ENCODE measurements around the gene PPP6R2. TPM values are rescaled to one million over a fixed set of nuclear protein-coding genes. Genes with fewer than 3 reads are reported as not detected.

The PPP6R2 gene, protein sequence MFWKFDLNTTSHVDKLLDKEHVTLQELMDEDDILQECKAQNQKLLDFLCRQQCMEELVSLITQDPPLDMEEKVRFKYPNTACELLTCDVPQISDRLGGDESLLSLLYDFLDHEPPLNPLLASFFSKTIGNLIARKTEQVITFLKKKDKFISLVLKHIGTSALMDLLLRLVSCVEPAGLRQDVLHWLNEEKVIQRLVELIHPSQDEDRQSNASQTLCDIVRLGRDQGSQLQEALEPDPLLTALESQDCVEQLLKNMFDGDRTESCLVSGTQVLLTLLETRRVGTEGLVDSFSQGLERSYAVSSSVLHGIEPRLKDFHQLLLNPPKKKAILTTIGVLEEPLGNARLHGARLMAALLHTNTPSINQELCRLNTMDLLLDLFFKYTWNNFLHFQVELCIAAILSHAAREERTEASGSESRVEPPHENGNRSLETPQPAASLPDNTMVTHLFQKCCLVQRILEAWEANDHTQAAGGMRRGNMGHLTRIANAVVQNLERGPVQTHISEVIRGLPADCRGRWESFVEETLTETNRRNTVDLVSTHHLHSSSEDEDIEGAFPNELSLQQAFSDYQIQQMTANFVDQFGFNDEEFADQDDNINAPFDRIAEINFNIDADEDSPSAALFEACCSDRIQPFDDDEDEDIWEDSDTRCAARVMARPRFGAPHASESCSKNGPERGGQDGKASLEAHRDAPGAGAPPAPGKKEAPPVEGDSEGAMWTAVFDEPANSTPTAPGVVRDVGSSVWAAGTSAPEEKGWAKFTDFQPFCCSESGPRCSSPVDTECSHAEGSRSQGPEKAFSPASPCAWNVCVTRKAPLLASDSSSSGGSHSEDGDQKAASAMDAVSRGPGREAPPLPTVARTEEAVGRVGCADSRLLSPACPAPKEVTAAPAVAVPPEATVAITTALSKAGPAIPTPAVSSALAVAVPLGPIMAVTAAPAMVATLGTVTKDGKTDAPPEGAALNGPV
- polyA plus RNA-seq (2014; cell fraction: cytosol; rRNA removed), result 39.2 and 43.5 TPM in 2 replicates
- 162 and 174 TPM in 2 replicates for polyA plus RNA-seq (2014; cell fraction: nucleus; rRNA removed)

DNA sequence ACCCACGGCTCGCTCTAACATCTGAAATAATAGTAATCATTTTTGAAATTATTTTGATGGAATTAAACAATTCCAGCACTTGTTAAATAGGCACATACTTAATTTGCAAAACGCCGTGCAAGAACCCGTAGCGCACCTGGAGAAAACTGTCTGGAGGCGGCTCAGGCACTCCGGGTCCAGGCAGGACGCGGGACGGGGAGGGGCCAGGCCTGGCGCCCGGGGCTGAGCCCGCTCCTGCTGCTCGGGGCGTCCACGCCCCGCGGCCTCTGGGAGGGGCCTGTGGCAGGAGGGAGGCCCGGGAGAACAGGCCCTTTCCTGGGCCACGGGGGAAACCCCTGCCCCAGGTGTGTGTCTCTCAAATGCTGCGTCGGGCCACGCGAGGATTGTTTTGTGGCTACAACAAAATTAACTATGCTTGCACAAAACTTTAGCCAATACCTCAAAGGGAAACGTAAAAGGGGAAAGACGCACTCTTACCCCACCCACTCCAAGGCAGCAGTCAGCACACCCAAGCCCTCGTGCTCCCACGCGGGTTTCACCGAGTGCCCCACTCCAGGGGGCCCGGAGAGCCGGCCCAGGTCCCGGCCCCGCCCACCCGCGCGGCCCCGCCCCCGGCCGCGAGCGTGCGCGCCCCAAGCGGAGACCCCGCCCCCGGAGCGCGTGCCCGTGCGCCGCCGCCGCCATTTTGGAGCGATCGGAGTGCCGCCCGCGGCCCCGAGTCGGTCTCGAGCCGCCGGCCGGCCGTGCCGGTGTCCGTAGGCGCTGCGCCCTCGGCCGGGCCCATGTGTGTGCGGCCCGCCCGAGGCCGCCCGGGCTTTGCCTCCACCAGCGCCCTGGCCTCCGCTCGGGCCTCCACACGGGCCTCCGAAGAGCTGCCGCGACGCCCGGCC, at the start of gene PPP6R2:
Gene PPP6R2 (plus strand): TSS at position 677 of the 890 bp plus-strand sequence. CDS start 50,582 bp downstream, outside the sequence.
- DNase-seq (ENCODE audit: low spot score), result peak; percentile 70

DNA sequence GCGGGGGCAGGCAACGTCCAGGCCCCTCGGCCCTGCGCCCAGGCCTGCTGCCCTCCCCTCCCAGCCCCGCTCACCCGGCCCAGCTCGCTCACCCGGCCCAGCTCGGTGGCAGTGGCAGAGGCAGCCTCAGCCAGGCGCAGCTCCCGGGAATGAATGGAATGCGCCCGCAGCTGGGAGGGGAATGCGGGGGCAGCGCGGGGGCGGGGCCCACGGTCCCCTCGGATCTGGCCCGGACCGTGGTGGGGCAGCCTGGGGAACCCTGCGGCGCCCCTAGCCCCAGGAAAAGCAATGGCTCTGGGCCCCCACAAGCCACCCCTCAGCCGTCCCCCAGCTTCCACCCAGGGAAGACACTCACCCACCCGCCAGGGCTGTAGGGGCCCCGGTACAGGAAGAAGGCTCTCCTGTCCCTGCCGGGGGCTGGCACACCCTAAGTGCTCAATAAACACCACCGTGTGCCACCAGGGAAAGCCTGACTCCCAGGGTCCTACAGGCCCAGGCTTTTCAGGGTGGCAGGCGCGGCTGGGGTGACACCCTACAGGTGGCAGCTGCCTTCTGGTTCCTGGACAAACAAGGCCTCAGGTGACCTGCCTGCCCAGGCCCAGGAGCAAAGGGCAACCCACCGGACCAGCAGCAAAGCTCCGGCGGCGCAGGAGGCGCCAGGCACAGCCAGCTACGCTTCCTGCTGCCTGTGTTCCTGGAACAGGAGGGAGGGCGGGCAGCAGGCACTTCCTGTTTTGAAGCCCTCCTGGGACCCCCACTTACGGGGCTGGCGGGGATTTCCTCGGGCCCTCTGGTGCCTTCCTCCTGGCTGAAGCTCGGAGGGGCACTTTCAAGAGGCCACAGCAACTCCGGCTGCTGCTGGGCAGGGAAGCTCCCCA, 49.4 kb upstream of the PPP6R2 start:
- no peak for DNase-seq (ENCODE audit: low spot score)

DNA sequence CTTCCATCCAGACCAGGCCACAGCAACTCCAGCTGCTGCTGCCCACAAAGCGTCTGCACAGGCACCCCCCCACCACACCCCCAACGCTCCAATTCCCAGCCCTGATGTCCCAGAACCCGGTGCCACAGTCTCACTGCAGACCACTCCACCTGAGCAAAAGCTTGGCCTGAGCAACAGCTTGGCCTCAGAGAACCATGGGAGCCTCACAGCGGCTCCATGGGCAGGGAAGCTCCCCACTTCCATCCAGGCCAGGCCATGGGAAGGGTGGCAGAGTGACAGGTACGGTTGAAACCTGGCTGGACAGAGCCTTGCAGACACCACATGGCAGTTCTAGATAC, 48.8 kb upstream of the PPP6R2 start:
- DNase-seq (ENCODE audit: low spot score), result no peak

DNA sequence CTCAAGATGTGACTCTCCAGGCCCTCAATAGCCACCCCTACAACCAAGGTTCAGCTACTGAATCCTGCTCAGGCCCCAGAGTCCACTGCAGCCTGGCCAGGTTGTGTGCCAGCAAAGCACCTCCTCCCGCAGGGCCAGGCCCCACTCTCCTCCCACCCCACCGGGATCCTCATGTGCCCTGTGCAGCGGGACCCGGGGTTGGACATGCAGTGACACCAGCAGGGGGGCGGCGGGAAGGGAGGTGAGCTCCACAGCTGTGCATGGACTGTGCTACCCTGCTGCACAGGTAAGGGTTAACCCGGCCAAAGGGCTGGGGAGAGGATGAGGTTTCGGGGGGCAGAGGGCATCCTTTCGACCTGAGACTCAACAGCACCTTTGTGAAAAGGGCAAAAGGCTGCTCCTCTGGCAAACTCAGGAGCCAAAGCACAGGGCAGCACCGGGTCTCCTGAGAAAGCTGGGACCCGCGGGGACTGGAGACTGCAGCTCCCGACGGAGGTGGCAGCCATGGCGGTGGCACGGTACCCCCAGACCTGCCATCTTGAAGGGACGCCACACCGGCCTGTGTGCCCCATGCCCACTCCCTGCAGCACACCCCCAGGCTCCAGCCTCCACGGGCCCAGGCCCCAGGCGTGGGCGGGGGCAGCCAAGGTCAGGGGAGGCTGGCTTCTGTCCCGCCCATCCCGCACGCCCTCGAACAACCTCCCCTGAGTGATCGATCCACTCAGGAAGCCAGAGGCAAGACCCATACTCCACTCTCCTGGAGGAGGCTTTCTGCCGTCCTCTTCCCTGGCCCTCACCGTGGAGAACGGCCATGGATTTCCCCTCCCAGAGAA, 46.3 kb upstream of the PPP6R2 start:
- no peak for DNase-seq (ENCODE audit: low spot score)

DNA sequence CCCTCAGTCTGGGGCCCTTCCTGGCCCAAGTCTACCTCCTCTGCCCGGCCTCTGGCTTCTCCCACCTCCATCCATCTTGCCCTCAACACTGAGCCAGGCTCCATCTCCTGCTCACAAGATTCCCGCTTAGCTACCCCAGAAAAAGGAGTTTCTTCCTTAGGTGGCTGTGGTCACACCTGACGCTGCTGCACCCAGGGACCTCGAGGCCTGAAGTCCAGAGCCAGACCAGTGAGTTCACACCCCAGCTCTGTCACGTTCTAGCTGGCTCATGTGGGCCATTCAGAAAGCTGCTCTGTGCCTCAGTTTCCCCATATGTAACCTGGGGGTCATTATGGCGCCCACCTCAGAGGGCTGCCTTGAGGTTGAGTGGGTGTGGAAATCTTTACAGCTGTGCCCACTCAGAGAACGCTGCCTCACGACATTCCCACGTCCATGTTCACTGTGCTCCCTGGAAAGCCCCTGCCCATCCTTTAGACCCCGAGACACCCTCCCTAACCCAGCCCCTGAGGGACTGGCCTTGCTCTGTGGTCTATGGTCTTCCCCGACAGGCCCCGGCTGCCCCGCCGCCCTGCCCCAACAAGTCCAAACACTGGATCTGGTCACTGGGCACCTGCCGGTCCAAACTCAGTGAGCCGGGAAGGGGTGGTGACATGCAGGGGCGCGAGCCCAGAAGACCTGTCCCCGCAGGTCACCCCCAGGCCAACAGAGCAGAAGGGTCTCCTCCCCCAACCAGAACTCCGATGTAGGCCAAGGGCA, 45.4 kb upstream of the PPP6R2 start:
- DNase-seq (ENCODE audit: low spot score), result no peak

DNA sequence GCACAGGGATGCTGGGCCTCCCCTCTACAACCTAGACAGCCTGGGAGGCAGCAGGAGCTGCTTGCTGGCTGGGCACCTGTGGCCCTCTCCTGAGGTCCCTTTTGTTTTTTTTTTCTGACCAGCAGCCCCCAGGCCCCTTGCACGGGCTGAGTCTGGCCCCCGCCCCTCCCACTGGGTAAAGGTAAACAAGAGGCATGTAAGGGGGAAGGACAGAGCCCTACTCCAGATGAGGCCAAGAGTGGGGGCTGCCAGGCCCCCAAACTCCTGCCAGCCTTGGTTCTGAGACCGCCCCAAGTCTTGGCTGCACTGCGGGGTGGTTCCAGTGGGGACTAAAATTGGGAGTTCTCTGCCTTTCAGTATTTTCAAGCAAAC, 44.9 kb upstream of the PPP6R2 start:
- DNase-seq (ENCODE audit: low spot score), result no peak

DNA sequence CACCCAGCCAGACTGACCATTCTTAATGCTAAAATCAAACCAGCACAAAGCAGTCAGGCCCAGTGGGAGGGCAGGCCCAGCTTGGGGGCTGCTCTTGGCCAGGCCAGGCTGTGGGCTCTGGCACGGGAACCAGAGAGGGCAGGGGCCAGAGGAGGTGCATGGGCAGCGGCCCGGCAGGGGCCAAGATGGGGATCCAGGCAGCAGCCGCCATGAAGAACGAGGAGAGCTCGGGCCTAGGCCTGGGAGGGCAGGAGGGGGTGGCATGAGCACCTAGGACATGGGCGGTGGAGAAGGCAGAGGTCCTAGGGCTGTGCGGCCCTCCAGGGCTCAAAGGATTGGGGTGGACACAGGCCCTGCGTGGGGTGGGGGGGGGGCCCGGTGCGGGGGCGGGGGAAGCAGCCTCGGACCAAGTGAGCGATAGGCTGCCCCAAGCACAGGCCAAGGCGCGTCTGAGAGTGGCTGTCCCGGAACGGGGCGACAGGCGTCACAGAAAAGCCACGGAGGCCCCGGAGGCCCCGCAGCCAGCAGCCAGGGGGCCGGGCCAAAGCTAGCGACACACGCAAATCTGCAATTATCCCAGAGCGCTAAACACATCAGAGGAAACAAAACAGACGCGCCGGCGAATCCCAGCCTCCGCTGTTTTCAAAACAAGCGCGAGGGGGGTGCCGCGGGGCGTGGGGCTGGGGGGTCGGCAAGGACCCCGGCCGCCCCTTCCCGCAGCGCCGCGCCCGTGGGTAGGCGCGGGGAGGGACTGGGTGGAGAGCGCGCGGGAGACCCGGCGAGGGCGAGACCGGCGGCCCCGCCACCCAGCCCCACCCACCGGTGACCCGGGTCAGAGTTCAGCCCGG, 44.0 kb upstream of the PPP6R2 start:
- DNase-seq (ENCODE audit: low spot score), result no peak

DNA sequence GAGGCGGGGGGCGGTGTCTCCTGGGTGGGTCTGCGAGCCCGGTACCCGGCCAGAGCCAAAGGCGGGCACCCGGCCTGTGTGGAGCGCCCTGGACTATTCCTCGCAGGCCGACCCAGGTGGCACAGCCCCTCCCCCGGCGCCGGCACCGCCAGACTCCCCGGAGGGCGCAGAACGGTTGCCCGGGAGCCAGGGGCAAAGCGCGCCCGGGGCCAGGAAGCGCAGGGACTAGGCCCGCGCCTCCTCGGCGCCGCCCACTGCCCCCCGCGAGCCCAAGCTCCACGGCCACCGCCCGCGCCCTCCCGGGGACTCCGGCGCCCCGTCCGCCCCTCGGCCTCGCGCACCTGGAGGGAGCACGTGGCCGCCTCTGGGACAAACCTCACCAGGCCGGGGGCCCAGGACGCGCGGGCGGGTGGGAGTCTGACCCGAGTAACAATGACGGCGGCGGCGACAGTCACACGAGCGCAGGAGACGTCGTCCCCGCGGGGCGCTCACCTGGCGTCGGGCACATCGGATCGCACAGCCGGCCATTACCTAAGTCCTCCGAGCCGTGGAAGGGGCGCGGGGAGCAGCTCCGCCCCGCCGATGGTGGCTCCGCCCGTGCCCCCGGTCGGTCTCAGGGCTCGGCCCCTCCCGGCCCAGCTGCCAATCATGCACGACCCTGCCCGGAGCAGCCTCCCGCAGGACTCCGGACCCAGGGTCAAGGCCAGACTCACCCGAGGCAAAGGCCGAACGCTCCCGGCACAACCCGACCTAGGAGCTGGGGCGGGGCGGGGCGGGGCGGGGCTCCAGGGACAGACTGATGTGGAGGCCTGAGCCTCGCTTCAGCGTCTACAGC, 43.1 kb upstream of the PPP6R2 start:
- no peak for DNase-seq (ENCODE audit: low spot score)

DNA sequence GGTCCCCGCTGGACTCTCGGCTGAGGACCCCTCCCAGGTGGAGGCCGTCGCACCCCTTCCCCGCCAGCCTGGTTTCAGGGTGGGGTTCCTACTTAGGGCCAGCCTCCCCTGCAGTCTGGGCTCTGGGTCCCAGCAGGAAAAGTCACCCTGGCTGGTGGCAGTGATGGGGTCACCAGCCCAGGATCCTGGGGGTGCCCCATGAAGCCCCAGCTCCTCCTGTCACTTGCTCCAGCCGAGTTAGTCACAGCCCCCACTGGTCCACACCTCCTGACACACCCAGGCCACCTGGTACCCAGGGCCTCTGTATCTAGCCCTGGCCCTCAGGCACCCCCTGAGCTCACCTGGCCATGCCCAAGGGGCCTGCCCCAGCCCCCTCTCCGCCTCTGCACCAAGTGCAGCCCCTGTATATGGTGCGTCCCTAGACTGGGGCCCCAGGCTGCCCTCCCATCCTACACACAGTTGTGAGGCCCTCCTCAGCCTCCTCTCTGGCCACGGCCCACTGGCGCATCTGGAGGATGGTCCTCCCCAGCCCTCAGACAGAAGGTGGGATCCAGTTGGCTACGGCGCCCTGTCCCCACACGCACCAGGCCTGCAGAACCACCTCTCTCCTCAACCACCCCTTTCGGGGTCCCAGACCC, 42.4 kb upstream of the PPP6R2 start:
- no peak for DNase-seq (ENCODE audit: low spot score)

DNA sequence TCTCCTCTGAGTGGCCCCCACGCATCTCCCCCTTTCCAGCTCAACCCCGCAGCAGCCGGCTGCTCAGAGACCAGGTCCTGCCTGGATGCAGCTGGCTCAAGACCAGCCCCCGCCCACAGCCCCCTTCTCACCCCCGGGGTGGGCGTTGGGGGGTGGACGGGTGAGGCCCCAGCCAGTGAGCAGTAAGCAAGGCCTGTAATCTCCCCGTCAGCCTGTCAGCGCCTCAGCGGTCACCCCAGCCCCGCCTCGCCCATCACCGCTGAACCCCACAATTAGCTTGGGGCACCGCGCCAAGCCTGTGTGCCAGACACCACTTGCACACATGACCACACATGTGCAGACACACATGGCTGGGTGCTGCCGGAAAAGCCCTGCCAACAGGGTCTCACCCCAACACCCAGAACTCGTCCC, 41.5 kb upstream of the PPP6R2 start:
- DNase-seq (ENCODE audit: low spot score), result no peak

DNA sequence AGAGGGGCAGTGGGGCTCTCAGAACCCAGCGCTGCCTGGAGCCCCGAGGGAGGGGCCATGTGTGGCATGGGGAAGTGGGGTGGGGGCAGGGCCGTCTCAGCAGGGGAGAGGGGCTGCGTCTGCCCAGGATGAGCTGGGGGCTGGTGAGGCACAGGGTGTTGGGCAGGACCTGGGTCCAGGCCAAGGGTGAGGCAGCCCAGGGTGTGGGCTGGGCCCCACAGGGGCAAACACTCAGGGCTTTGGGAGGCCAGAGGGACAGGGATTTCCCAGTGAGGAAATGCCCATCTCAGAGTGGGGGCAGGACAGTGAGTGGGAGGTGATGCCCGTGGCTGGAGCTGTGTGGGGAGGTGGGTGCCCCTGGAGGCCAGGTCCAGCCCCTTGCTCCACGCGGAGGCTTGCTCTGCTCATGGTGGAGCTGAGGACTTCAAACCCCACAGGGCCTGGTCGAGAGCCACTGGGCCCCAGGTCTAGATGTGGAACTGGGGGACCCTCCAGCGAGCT, 41.0 kb upstream of the PPP6R2 start:
- no peak for DNase-seq (ENCODE audit: low spot score)

DNA sequence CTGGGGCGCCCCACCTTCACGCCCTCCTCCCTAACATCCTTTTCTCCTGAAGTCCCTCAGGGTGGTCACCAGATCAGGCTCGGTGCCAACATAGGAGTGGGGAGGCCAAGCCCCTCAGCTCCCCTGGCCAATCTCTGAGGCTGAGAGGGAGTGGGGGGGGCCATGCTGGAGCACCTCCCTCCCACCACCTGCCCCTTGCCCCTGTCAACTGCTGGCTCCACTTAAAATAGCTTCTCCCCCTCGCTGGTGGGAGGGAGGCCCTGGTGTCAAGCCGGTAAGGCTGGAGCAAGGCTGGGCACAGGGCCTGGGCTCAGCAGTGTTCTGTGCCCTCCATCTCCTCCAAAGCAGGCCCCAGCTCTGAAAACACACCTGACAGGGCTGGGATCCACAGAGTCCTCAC, 40.6 kb upstream of the PPP6R2 start:
- DNase-seq (ENCODE audit: low spot score), result no peak

DNA sequence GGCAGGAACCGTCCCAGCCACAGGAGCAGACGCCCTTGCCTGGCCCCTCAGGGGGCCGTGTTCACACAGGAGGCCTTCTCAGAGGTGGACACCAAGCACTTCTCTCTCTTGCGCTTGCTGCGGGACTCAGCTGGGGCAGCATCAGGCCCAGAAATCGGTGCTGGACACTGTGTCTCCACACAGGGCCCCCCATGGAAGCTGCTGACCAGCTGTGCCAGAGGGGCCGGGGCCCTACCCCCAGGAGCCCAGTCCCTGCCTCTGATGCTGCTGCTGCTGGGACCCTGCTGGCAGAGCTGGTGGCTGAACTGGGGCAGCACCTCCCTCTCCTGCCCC, 39.6 kb upstream of the PPP6R2 start:
- no peak for DNase-seq (ENCODE audit: low spot score)

DNA sequence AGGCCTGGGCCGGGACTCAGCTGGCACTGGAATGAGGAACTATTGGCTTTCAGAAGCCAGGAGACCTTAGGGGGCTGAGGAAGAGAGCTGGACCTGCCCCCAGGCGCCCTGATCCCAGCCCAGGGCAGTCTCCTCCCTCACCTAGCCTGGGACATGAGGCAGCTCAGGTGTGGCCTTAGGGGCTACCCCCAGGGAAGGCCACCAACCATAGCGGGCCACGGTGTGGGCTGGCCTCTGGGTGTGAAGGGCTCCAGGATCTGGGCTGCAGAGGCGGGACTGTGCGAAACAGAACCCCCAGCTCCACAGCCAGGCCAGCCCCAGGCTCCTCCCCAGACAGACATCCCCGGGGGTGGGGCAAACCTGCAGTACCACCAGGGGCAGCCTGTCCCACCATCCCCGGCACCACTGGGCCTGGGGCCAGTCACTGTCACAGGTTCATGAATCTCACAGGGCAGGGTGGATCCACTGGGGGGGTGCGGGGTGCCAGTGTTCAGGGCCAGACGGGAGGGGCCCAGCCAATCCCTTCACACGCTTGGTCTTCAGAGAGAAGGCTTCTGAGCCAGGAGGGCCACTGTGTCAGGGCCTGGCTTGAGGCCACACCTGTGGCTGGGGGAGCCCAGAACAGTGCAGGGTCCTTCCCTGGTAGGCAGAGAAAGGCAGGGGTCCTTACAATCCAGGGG, 39.1 kb upstream of the PPP6R2 start:
- DNase-seq (ENCODE audit: low spot score), result no peak

DNA sequence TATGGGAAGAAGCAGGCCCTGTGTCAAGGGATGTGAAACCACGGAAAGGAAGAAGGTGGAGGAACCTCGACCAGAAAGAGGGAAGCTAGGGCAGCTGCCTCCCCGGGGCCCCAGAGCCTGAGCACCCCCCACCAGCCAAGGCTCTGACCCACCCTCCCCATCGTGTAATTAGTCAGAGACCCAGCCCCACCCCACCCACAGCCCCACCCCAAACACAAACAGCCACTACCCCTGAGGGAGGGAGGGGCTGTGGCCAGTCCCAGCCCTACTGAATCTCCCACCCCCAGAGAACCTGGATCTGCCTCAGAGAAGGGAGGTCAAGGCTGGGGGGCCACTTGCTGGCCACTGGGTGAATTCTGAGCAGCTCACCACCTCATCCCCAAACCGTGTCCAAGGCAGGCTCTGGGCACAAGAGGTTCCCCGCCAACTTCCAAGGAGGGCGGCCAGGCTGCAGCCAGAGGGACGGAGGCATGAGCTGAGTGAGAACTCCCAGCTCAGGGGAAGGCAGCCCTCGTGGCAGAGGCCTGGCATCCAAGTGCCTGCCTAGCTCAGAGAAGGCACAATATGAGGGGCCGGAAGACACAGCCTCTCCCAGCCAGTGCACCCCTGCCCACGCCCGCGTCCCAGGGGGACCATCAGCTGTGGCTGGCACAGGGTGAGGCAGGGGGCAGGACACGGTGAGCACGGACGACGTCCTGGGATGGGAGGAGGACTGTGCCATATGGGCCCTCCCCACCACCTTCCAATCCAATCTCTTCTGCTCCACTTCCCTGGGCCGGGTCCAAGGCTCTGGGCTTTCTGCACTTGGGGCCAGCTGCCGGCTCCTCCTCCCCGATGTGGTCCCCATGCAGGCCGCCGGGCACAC, 38.4 kb upstream of the PPP6R2 start:
- DNase-seq (ENCODE audit: low spot score), result no peak

All from SK-N-DZ (cell line).